ENCODE data around the gene BAIAP3. TPM values are rescaled to one million over a fixed set of nuclear protein-coding genes. Genes with fewer than 3 reads are reported as not detected.

Gene BAIAP3
- total RNA-seq, 2 experiments from 2014 or later = 3.2 to 6.3 TPM

GRCh38 chr16:1314399-1315068 lies 18.9 kb upstream of the BAIAP3 start:
- Histone ChIP-seq H2AFZ (ENCODE audit: low read length) (no peak overlapping the region), H3K9me2 (ENCODE audit: insufficient read depth, low read length) (no peaks in the 10 kb centered on the region), H3K36me3 (ENCODE audit: insufficient read depth, low read length) (peaks cover 95% of the 10 kb centered on the region), H3K4me3 (ENCODE audit: low read depth, low read length, poor library complexity, severe bottlenecking) (no peak overlapping the region), H3K4me2 (ENCODE audit: low read length) (no peak overlapping the region), H3K4me1 (ENCODE audit: insufficient read depth, low read length, poor library complexity, severe bottlenecking) (peaks cover 14% of the 10 kb centered on the region), H4K20me1 (ENCODE audit: insufficient read depth, low read length) (peaks cover 26% of the 10 kb centered on the region; the same call in 1 of the 2 replicates), H3K9me3 (ENCODE audit: low read length) (no peaks in the 10 kb centered on the region), H3K27ac (ENCODE audit: low read depth, low read length, poor library complexity, severe bottlenecking) (no peak overlapping the region), H3K79me2 (ENCODE audit: insufficient read depth, low read depth, low read length) (peaks cover 63% of the 10 kb centered on the region)
- ChIA-PET CTCF (ENCODE audit: unreplicated experiment) (no interaction called here), POLR2A (no interaction called here)
- TF ChIP-seq CTCF (conservative IDR thresholded peaks at IDR 0.05; ENCODE audit: low read length) (no peak), EZH2phosphoT487 (IDR thresholded peaks at IDR 0.05; ENCODE audit: borderline replicate concordance, low read depth, low read length) (no peak)
- no TSS peak for BruUV-seq (replicated peaks)
- intact Hi-C loops (cut with micrococcal nuclease; ENCODE audit: unreplicated experiment) = no loop called here
- DNase-seq (ENCODE audit: low spot score) = no peak

GRCh38 chr16:1315081-1316032 lies 18.1 kb upstream of the BAIAP3 start:
- H3K4me1 ChIP-seq (ENCODE audit: insufficient read depth, low read length, poor library complexity, severe bottlenecking) = peaks cover 14% of the 10 kb centered on the region
- peaks cover 99% of the 10 kb centered on the region for H3K36me3 ChIP-seq (ENCODE audit: insufficient read depth, low read length)
- BruUV-seq (replicated peaks) = no TSS peak
- no peak overlapping the region for H3K4me2 ChIP-seq (ENCODE audit: low read length)
- H4K20me1 ChIP-seq (ENCODE audit: insufficient read depth, low read length) = peaks cover 22% of the 10 kb centered on the region; the same call in 1 of the 2 replicates
- H3K9me3 ChIP-seq (ENCODE audit: low read length) = no peaks in the 10 kb centered on the region
- H3K9me2 ChIP-seq (ENCODE audit: insufficient read depth, low read length) = no peaks in the 10 kb centered on the region
- no peak for TF ChIP-seq EZH2phosphoT487 (IDR thresholded peaks at IDR 0.05; ENCODE audit: borderline replicate concordance, low read depth, low read length)
- TF ChIP-seq CTCF (conservative IDR thresholded peaks at IDR 0.05; ENCODE audit: low read length) = no peak
- ChIA-PET CTCF (ENCODE audit: unreplicated experiment) (interaction anchor here (0.7 kb wide), 1 partner anchor 47 kb away, joined by 3 read pairs; no protein-coding TSS in a partner anchor), POLR2A (no interaction called here)
- H3K79me2 ChIP-seq (ENCODE audit: insufficient read depth, low read depth, low read length) = peaks cover 58% of the 10 kb centered on the region
- H3K27ac ChIP-seq (ENCODE audit: low read depth, low read length, poor library complexity, severe bottlenecking) = no peak overlapping the region
- no peak overlapping the region for H2AFZ ChIP-seq (ENCODE audit: low read length)
- intact Hi-C loops (cut with micrococcal nuclease; ENCODE audit: unreplicated experiment) = no loop called here
- H3K4me3 ChIP-seq (ENCODE audit: low read depth, low read length, poor library complexity, severe bottlenecking) = no peak overlapping the region
- DNase-seq (ENCODE audit: low spot score) = no peak

All from OCI-LY7 (cell line).